GM21447 (cell line): ENCODE measurements around the gene RAB11FIP5.
"Not testable (repeated sequence)": the region's sequence is repeated elsewhere in the genome, so short reads cannot be mapped to it uniquely, and the experiment has no call there.

Source experiments
- ATAC-seq: cut with Tn5 transposase; IDR thresholded peaks from one replicate; pipeline ENCODE4 v1.9.1; 2021; ENCODE audit not compliant: unreplicated experiment

Gene RAB11FIP5

DNA sequence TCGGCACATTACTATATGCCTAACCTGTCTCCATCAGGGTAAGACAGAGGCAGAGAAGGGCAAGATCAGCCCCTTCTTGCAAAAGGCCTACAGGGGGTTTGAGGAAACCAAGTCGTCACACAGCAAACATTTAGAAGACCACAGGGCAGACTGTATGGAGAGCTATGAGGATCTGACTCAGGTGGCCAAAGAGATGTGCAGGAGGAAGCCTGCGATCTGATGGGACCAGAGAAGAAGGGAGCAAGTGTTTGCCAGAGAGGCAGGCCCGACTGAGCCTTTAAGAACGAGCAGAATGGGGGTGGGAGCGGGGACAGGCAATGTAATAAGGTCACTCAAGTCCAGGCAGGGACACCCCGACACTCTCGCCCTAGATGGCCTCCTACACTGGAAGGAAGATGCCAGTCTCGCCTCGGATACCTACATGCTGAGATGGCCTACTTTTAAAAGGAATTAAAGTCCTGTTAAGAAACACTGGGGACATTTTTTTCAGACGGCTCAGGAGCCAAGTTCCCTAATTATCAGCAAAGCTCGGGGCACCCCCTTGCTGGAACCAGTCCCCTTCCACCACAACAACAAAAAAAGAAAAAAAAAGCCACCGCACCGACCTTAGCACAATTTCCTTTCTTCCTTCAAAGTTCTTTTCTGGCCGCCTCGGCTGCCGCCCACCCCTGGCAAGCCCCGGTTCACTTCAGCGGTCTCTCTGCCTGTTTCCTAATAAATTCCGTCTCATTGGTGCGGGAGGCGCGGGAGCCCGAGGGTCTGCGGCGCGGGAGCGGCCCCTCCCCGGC is 42.7 kb downstream of the RAB11FIP5 start:
- no peak for ATAC-seq

DNA sequence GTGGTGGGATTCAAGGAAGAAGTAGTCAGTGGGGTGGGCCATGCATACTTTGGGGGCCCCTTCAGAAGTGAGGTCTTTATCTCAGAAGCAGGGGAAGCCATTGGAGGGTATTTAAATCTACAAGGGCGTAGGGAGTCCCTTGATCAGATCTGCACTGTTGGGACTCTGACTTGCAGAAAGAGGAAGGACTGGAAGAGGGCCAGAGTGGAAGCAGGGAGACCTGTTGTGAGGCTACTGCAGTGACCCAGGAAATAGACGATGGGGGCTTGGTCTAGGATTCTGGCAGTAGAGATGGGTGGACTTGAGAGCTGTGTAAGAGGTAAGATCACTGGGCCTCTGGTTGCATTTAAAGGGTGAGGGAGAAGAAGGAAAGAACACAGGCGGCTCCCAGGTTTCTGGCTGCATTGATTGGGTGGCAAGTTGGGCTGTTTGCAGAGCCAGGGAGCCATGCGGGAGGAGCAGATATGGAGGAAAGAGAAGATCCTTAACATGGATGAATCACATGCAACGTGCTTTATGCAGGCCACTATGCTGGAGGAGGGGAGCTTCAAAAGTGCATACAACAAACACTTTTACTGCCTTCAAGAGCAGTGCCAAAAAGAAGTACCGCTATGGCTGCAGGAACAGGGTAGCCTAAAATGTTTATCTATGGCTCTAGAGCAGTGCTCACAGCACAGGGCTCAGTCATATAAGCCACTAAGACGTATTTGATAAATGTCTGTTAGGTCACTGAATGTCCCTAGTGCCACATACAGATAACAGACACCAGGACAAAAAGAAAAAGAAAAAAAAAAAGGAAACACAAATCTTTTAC is 43.5 kb downstream of the RAB11FIP5 start:
- no peak for ATAC-seq

DNA sequence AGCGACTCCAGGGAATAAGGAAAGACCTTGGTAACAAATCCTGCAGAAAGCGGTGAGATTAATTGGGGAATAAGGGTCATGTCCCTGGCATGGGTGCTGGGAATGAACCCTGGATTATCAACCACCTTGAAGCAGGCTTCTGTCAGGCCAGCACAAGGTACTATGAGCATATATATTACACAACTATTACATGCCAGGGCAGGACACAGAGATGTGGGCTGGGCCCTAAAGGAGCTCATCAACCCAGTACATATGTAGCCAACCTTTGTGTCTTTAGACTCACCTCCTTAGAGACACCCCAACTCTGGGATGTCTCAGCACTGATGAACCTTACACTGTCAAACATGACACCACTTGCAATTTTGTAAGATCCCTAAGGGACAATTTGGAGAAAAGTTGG is 44.6 kb downstream of the RAB11FIP5 start:
- ATAC-seq: no peak

DNA sequence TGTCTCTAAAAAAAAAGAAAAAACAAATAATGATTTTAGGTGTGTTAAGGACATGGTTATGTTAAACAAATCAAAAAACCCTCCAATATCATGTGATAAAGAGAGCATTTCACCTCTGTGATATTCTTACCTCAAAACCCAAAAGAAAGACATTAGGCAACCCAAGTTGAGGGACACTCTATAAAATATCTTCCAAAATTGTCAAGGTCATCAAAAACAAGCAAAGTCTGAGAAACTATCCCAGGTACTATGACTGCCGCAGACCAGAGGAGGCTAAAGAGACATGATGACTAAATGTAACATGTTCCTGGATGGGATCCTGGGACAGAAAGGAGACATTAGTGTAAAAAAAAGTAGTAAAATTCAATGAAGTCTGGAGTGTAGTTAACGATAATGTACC is 45.7 kb downstream of the RAB11FIP5 start:
- no peak for ATAC-seq

DNA sequence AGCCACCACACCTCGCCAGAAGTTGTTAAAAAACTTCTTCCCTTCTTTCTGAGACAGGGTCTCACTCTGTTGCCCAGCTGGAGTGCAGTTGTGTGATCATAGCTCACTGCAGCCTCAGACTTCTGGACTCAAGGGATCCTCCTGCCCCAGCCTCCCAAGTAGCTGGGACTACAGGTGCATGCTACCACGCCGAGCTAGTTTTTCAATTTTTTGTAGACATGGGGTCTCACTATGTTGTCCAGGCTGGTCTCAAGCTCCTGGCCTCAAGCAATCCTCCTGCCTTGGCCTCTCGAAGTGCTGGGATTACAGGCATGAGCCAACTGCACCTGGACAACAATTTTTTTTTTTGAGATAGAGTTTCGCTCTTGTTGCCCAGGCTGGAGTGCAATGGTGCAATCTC is 47.7 kb downstream of the RAB11FIP5 start:
- not testable (repeated sequence) for ATAC-seq

DNA sequence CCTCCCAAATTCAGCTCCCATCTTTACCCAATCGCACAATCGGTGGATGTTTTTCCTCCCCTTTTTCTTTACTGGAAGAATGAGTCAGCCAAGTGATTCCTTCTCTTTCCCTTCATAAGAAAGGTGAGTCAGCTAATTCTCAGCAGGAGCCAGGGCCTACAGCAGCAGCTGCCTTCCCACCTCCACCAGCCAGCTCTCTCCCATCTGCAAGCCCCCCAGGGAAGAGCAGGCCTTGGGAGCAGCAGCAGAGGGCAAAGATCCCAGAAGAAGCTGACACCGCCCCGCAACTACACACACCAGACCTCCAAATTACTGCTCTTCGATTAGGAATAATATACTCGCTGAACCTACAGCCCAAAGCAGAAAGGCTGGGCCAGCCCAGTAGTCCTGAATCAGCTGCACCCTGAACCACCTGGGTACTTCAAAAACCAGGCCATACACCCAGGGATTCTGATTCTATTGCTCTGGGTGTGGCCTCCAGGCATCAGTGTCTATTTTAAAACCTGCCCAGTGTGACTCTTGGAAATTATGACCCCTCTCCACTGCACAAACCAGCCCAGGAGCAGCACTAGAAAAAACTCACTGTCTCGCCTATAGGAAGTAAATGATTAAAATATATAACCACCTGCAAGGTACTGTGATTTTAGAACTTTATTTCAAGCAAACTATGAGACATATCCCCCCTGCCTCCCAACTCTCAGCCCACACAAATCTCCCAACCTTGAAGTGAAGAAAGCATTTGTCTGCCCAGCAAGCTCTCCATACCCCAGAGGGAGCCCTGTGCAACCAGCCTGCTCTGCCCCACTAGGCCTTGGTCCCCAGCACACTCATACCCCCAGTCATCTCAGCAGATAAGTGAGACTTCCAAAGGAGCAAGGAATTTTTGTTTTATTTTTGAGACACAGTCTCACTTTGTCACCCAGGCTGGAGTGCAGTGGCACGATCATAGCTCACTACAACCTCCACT is 48.6 kb downstream of the RAB11FIP5 start:
- no peak for ATAC-seq

DNA sequence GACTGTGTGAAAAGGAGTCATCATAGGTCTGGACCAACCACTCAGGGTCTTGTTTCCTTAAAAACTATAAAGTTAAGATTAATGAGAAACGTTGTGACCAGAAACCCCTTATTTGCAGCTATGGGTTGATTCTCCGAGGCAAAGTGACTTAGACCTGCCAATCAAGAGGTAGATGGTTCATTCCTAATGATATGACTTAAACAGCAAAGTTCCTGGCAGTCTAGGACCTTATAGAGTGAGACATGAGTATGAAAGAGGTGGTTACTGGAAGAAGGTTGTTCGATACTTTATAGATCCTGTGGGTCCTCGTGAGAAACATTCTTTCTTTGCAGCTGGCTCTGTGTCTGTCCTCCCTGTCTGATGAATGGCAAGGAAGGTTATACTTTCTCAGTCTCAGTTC is 49.3 kb downstream of the RAB11FIP5 start:
- no peak for ATAC-seq

DNA sequence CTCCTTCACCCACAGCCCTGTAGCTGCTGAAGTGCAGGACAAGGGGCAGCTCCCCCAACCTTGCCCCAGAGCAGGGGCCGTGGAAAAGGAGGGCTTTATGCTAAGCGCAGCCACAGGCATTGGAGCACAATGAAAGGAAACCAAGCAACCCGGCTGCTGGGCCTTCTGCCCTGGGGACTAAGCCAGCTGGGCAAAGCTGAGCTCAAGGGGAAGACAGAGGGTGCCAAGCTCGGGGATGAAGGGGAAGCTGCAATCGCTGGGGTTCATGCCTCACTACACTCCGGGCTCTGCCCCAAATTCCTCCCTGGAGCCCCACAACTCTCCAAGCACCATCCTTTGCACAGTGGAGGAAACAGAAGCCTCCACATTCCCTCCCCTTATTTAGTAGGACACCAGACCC is 53.6 kb downstream of the RAB11FIP5 start:
- ATAC-seq: no peak

DNA sequence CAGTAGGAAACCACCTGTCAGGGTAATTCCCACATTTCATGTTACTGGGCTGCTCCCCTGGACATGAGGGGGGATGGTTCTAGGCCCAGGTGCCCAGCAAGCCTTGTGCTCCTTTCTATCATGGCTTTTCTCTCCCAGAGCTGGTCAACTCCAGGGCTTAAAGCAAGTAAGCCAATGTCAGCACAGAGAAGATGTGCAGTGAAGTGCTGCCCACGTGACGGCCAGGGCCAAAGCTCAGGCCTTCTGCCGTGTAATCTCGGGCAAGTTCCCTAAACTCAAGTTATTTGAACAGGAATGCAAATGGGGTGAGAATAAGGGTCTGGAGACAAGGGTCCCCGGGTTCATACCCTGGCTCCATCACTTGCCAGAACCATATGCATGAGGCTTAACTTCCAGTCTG is 57.8 kb downstream of the RAB11FIP5 start:
- ATAC-seq: no peak

DNA sequence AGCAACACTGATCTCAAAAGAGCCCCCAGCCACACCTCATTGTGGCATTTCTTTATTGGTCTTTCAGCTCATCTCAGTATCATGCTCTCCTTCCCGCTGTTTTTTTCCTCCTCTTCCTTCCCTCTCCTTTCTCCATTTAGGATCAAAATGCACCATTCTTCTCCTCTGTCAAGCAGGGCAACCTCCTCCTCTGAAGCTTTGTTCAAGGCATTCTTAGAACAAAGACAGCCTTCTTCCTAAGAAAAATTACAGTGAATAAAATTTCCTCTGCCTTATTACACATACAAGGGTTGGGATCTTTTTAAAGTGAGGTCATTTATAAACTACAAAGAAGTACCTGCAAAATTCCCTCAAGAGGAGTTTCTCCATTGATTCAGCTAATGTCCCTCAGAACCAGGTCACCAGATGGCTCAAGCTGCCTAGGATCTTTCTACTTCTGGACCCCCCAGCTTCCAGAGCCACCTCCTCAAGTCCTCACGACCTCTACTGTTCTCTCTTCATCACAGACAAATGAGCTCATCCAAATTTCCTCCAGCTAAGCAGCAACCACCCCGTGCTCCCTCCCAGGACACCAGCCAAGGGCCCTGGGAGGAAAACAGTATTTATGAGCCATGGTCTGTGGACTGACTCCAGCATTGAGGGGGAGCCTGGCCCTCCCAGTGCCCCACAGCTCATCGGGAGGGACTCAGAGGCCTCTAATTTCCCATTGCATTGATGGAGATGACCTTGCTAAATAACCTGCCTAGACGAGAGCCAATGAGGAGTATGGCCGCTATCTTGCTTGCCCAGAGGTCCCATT is 59.2 kb downstream of the RAB11FIP5 start:
- ATAC-seq: no peak

DNA sequence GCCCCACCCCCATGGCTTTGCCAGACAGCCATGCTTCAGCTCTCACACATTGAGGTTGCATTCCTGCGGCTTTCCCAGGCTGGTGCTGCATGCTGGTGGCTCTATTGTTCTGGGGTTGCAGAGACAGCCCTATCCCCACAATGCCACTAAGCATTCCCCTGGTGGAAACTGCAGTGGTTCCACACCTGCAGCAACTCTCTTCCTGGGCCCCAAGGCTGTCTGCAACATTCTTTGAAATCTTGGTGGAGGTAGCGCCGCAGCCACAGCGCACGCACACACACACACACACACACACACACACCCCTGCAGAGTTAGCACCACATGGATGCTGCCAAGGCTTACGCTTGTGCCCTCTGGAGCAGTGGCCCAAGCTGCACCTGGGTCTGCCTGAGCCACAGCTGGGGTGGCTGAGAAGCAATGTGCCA is 62.6 kb downstream of the RAB11FIP5 start:
- no peak for ATAC-seq

DNA sequence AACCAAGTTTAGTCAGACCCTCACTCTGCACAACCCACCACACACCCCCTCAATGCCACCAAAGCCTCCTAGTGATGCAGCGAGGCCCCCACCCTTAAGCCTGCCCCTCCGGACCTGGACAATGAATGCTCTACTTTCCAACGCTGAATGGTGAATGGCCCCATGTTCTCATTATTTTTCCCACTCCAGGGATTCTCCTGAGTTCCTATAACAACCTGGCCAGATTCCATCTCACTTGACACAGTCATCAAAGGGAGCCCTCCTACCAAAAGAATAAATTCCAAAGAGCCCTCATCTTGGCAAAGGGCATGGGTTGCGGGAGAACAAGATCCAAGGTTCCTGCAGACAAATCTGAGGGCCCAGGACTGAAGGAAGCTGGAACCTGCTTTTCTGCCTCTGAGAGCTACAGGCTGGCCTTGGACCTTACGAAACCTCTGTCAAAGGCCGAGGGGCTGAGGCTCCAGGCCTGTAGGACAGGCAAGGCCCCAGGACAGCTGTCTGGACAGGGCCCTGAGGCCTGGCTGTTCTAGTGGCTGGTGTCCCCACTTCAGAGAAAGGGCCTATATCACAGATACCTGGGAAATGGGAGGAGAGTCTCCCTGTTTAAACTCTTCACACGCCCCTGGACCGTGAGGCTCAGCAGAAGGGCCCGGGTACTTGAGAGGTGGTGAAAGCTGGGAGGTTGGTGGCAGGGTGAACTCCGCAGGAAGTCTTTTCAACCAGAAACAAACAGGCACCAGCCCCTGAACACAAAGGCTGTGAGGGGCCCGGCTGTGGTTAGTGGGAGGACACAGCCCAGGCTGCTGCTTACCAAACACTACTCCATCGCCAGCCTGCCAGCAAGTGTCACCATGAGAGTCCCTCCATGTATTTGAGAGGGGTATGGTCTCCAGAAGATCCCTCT is 68.6 kb downstream of the RAB11FIP5 start:
- no peak for ATAC-seq

DNA sequence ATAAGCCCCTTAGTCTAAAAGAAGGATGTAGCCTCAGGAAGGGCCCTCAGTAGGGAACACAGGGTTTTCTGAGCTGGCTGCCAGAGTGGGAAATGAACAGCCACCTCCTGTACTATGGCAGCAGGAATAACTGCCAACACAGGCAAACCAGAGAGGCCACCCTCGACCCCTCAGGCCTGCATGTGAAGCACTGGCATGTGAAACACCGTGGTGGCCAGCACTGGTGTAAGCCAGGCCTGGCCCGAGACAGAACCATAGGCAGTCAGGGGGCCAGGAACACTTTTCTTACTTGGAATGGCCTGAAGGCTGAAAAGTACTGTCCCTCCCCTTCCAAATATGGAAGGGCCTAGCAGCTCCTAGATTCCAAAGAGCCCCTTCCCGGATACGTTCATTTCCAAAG is 69.5 kb downstream of the RAB11FIP5 start:
- ATAC-seq: no peak

DNA sequence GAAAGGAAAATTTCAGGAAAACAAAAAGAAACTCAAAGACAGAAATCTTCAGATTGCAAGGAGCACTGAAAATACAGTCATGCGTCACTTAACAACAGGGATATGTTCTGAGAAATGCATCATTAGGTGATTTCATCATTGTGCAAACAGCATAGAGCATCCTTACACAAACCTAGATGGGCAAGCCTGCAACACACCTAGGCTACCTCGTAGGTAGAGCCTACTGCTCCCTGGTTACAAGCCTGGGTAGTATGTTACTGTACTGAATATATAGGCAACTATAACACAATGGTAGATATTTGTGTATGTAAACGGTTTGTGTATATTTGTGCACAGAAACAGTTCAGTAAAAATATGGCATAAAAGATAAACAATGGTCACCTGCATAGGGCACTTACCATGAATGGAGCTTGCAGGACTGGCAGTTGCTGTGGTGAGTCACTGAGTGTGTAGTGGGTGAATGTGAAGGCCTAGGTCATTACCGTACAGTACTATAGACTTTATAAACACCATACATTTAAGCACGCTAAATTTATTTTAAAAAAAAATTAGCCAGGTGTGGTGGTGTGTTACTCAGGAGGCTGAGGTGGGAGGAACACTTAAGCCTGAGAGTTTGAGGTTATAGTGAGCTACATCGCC is 74.7 kb downstream of the RAB11FIP5 start:
- ATAC-seq: no peak

DNA sequence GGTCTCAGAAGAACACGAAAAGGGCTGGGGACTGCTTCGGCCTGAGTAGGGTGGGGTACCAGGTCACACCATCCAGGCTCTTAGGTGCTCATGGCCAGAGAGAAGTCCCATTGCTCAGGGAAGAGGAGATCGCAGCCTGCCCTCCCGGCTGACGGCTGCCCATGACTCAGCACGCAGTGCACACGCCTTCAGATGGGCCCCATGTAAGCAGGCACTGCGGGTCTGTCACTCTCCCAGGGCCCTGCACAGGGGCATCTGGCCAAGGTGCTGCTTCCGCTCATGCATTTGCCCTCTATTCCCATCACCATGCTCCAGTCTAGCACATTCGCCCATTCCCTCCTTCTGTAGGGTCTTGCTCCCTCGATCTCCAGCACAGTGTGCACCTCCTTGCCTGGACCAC is 76.0 kb downstream of the RAB11FIP5 start:
- ATAC-seq: no peak

DNA sequence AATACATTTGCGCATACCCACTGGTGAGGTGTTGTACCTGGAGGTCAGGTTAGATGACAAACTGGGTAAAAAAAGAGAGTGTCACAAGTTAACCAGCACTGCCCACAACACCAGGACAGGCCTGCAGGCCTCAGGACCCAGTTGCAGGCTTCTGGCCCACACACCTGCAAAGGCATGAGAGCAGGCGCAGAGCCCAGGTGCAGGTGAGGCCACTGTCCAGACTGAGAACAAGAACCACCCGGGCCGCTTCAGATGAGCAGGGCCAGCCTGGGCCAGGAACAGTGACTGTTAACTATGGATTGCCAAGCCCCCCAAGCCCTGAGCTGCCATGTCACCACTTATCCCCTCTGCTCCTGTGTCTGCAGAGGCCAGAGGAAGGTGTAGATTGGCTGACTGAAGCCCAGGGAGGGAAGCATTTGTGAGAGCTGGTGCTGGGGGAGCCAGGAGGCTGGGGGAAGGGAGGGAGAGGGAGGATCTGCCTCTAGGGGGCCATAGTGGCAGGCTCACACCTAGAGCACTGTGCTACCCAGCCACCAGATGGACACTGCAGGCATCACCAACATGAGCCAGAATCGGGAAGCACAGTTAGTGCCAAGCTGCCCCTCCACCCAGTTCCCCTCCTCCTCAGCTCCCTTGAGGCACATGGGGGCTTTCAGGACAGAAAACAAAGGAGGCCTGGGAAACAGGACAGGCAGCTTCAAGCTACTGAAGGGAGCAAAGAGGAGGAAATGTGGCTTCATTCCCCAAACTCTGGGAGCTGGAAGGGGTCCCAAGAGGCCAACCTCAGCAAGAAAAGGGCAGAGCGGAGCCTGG is 76.6 kb downstream of the RAB11FIP5 start:
- ATAC-seq: no peak

DNA sequence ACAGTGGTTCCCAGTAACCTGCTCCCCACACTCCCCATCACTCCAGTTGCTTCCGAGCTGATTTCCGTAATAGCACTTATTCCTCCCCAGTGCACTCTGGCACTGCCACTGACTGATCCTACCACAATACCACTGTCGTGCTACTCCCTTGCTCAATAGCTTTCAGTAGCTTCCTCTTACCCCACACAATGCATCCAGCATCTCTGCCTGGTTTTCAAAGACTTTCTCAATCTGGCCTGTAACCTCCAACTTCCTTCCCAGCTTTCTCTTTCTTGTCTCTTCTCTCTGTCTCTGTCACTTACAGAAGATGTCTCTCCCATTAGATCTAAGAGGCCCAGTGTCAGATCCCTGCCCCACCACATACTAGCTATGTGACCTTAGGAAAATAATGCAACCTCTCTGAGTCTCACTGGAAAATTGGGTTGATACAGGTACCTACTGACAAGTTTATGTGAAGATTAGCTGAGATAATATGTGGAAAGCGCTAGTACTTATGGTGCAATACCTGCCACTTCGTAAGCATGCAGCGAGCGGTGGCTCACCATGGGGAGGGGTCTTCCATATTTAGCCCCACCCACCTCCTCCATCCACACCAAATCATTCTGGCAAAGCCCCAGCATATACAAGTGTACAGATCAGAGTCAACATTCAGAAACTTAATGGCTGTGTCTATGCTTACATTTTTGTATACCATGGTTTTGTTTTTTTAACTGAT is 77.9 kb downstream of the RAB11FIP5 start:
- ATAC-seq: no peak
